Nephron progenitor cell (in vitro differentiated cells): ENCODE measurements around the gene RPS3.

Experiments
- DNase-seq: peaks from one replicate; pipeline ENCODE4 v3.0.0; 2021
- H3K27ac Mint-ChIP-seq: 2 replicates; pipeline ENCODE4 v1.8.0; 2021; ENCODE audit warnings: mild to moderate bottlenecking, moderate library complexity, mixed read lengths
- H3K27me3 Mint-ChIP-seq: 2 replicates; pipeline ENCODE4 v1.8.0; 2021; ENCODE audit warnings: mild to moderate bottlenecking, low read depth, mixed read lengths; ENCODE audit not compliant: poor library complexity
- H3K36me3 Mint-ChIP-seq: 2 replicates; pipeline ENCODE4 v1.8.0; 2021; ENCODE audit warnings: low read depth, mixed read lengths
- H3K4me1 Mint-ChIP-seq: 2 replicates; pipeline ENCODE4 v1.8.0; 2021; ENCODE audit warnings: mixed read lengths
- H3K4me3 Mint-ChIP-seq: 2 replicates; pipeline ENCODE4 v1.8.0; 2021; ENCODE audit warnings: mild to moderate bottlenecking, moderate library complexity, mixed read lengths
- H3K9me3 Mint-ChIP-seq: 2 replicates; pipeline ENCODE4 v1.8.0; 2021; ENCODE audit warnings: mild to moderate bottlenecking, moderate library complexity, mixed read lengths
- CTCF ChIP-seq: fragments of 200-600 bp; sonication (generic); IDR thresholded peaks from 2 replicates; pipeline ENCODE4 v1.5.0; 2021; ENCODE audit warnings: antibody characterized with exemption

The RPS3 gene

GRCh38 chr11:75399344-75400145, at the start of gene RPS3:
RPS3 (plus strand) TSS chr11:75399518; CDS start chr11:75399548, 30 bp downstream.
- Mint-ChIP-seq H3K9me3 (no peaks in the 10 kb centered on the region), H3K36me3 (peaks cover 43% of the 10 kb centered on the region), H3K4me3 (peak within 1 kb of the TSS; percentile 100), H3K27ac (peak within 1 kb of the TSS; percentile 100), H3K27me3 (peaks cover 29% of the 10 kb centered on the region), H3K4me1 (peaks cover 36% of the 10 kb centered on the region)
- peak; percentile 87 for DNase-seq
- no peak for TF ChIP-seq CTCF

- DNase-seq: no peak
- peak overlapping the region; percentile 90 for H3K4me3 Mint-ChIP-seq
- TF ChIP-seq CTCF: no peak
- H3K9me3 Mint-ChIP-seq: no peaks in the 10 kb centered on the region
- peaks cover 28% of the 10 kb centered on the region for H3K27me3 Mint-ChIP-seq
- H3K36me3 Mint-ChIP-seq: no peaks in the 10 kb centered on the region
- H3K4me1 Mint-ChIP-seq: peaks cover 69% of the 10 kb centered on the region
- H3K27ac Mint-ChIP-seq: peak overlapping the region; percentile 85
Observed at GRCh38 chr11:75349521-75350116, 49.7 kb upstream of the RPS3 start.

GRCh38 chr11:75350122-75350742, 49.1 kb upstream of the RPS3 start:
- no peak for DNase-seq
- peak overlapping the region; percentile 90 for H3K4me3 Mint-ChIP-seq
- H3K27ac Mint-ChIP-seq: peak overlapping the region; percentile 85
- peaks cover 63% of the 10 kb centered on the region for H3K4me1 Mint-ChIP-seq
- H3K9me3 Mint-ChIP-seq: no peaks in the 10 kb centered on the region
- TF ChIP-seq CTCF: no peak
- no peaks in the 10 kb centered on the region for H3K36me3 Mint-ChIP-seq
- peaks cover 33% of the 10 kb centered on the region for H3K27me3 Mint-ChIP-seq

GRCh38 chr11:75350743-75351540, 48.4 kb upstream of the RPS3 start:
- no peak for TF ChIP-seq CTCF
- Mint-ChIP-seq H3K4me1 (peaks cover 61% of the 10 kb centered on the region), H3K27me3 (peaks cover 33% of the 10 kb centered on the region), H3K36me3 (no peaks in the 10 kb centered on the region), H3K4me3 (peak overlapping the region; percentile 90), H3K27ac (peak overlapping the region; percentile 18), H3K9me3 (no peaks in the 10 kb centered on the region)
- peak; percentile 40 for DNase-seq

GRCh38 chr11:75351541-75351790, 47.9 kb upstream of the RPS3 start, which contains the start of gene ARRB1:
ARRB1 (minus strand) TSS chr11:75351661; CDS start chr11:75351607, 54 bp downstream.
- Mint-ChIP-seq H3K4me3 (peak within 1 kb of the TSS; percentile 90), H3K4me1 (peaks cover 56% of the 10 kb centered on the region), H3K27ac (peak within 1 kb of the TSS; percentile 80), H3K9me3 (no peaks in the 10 kb centered on the region), H3K27me3 (peaks cover 33% of the 10 kb centered on the region), H3K36me3 (no peaks in the 10 kb centered on the region)
- DNase-seq: peak; percentile 79
- TF ChIP-seq CTCF: no peak
